Transverse colon (tissue), 4 donors: ENCODE data around the gene NR2C2AP. TPM values are rescaled to one million over a fixed set of nuclear protein-coding genes. Genes with fewer than 3 reads are reported as not detected.

Source experiments
- DNase-seq: peaks from one replicate; pipeline ENCODE4 v3.0.0-alpha.2; 2019
- H3K27ac ChIP-seq, 4 donors: fragments of 200-600 bp; sonication (generic); 2 replicates each; pipeline ENCODE4 v1.5.1; 2016 to 2018; ENCODE audit warnings: inconsistent platforms in 4 of 4
- H3K27me3 ChIP-seq: fragments of 200-600 bp; sonication (generic); 2 replicates; pipeline ENCODE4 v1.5.1; 2017; ENCODE audit warnings: inconsistent platforms
- H3K36me3 ChIP-seq, 4 donors: fragments of 200-600 bp; sonication (generic); 2 replicates each; pipeline ENCODE4 v1.5.1; 2017 to 2019; ENCODE audit warnings: inconsistent platforms in 4 of 4
- H3K4me1 ChIP-seq, 4 donors: fragments of 200-600 bp; sonication (generic); 2 replicates each; pipeline ENCODE4 v1.5.1; 2017 to 2020; ENCODE audit warnings: inconsistent platforms in 4 of 4
- H3K4me3 ChIP-seq, 4 donors: fragments of 200-600 bp; sonication (generic); 1 replicate in 1 of 4; 2 replicates in 3 of 4; pipeline versions ENCODE4 v1.5.1 to v1.6.1; 2017 to 2019; ENCODE audit warnings: inconsistent platforms in 4 of 4
- H3K9me3 ChIP-seq, 2 donors: fragments of 200-600 bp; sonication (generic); 2 replicates each; pipeline ENCODE4 v1.5.1; 2017 to 2019; ENCODE audit warnings: inconsistent platforms in 2 of 2
- CTCF ChIP-seq, 5 experiments: fragments of 200-600 bp in 3 of 5; fragments of 450-650 bp in 2 of 5; sonication (generic) in 3 of 5; IDR thresholded peaks; 1 replicate in 2 of 5; 2 replicates in 3 of 5; pipeline ENCODE4 v1.5.1; 2016 to 2017; ENCODE audit warnings: antibody characterized with exemption in 5 of 5, inconsistent platforms in 3 of 5, mild to moderate bottlenecking in 2 of 5, moderate library complexity in 1 of 5
- EP300 ChIP-seq: sonication (generic); formaldehyde crosslinking; IDR thresholded peaks from one replicate; pipeline ENCODE4 v1.6.1; 2017; ENCODE audit warnings: antibody characterized with exemption, low read depth
- POLR2A ChIP-seq: fragments of 450-650 bp; IDR thresholded peaks from one replicate; pipeline ENCODE4 v1.6.1; 2016; ENCODE audit warnings: antibody characterized with exemption, mild to moderate bottlenecking, moderate library complexity
- POLR2AphosphoS5 ChIP-seq, 3 donors: sonication (generic); formaldehyde crosslinking; IDR thresholded peaks; one replicate each; pipeline ENCODE4 v1.6.1; 2016; ENCODE audit warnings: antibody characterized with exemption in 3 of 3
- WGBS, 2 donors: methylation state at CpG; one replicate each; pipeline ENCODE4 v1.1.5; 2018; ENCODE audit warnings: low coverage in 1 of 2; 5-methylcytosine and 5-hydroxymethylcytosine counted together
- in situ Hi-C, 4 donors: fragments of 200-750 bp; cut with MboI; loops; one replicate each; pipeline versions ENCODE4 v1.15.0 to v1.15.1; 2017; ENCODE audit warnings: low sequenced_read_pairs in 3 of 4, low pct_ligation_motif_present in 1 of 4, low pct_unique_long_range_greater_than_20kb in 1 of 4
- intact Hi-C: fragments of 100-400 bp; cut with DNase I; formaldehyde crosslinking; loops from one replicate; pipeline ENCODE4 v1.15.1; 2023; ENCODE audit warnings: low total_unique reads
- total RNA-seq, 4 donors: library from RNA; depleted of rRNA; stranded (reverse); fragments of >200 nt; gene quantifications; one replicate each; pipeline ENCODE4 v1.1.0, GENCODE V29; 2016

The NR2C2AP gene
- total RNA-seq, 4 donors from 2014 or later = 2.2 to 12.3 (median 6.4) TPM

GRCh38 chr19:19238126-19238894 lies 35.1 kb upstream of the NR2C2AP start:
- Histone ChIP-seq H3K27ac (no peak overlapping the region), H3K36me3 (no peaks in the 10 kb centered on the region), H3K4me1 (no peaks in the 10 kb centered on the region), H3K9me3 (peaks cover 10 to 21% of the 10 kb centered on the region in 2 donors), H3K27me3 (peaks cover 11% of the 10 kb centered on the region), H3K4me3 (no peak overlapping the region)
- TF ChIP-seq EP300 = no peak
- no peak for TF ChIP-seq POLR2AphosphoS5 (IDR thresholded peaks at IDR 0.05)
- intact Hi-C loops (no loop called here), in situ Hi-C loops (no loop called here)
- WGBS, 2 donors = 60 to 84% methylated on average over 4 to 18 of the region's 18 CpGs
- DNase-seq = no peak

- Histone ChIP-seq H3K27ac (no peak overlapping the region), H3K9me3 (peaks cover 10 to 21% of the 10 kb centered on the region in 2 donors), H3K4me1 (no peaks in the 10 kb centered on the region), H3K27me3 (peaks cover 11% of the 10 kb centered on the region), H3K36me3 (no peaks in the 10 kb centered on the region), H3K4me3 (no peak overlapping the region)
- in situ Hi-C loops (no loop called here), intact Hi-C loops (no loop called here)
- TF ChIP-seq POLR2AphosphoS5 (IDR thresholded peaks at IDR 0.05) (no peak), POLR2A (no peak)
- no peak for DNase-seq
Measured at GRCh38 chr19:19236173-19236572, 33.0 kb upstream of the NR2C2AP start.

- H3K27me3 ChIP-seq = peaks cover 11% of the 10 kb centered on the region
- 62 to 88% methylated on average over 1 to 2 of the region's 2 CpGs for WGBS, 2 donors
- DNase-seq = no peak
- H3K36me3 ChIP-seq = no peaks in the 10 kb centered on the region
- H3K9me3 ChIP-seq = peaks cover 10 to 21% of the 10 kb centered on the region in 2 donors
- H3K27ac ChIP-seq = no peak overlapping the region
- in situ Hi-C loops (no loop called here), intact Hi-C loops (no loop called here)
- no peak for TF ChIP-seq POLR2AphosphoS5 (IDR thresholded peaks at IDR 0.05)
- TF ChIP-seq POLR2A = no peak
- no peak for TF ChIP-seq EP300
- no peak for TF ChIP-seq CTCF (IDR thresholded peaks at IDR 0.05)
- H3K4me1 ChIP-seq = no peaks in the 10 kb centered on the region
- H3K4me3 ChIP-seq = no peak overlapping the region
Measured at GRCh38 chr19:19234220-19234816, 31.1 kb upstream of the NR2C2AP start.

- peaks cover 10 to 21% of the 10 kb centered on the region in 2 donors for H3K9me3 ChIP-seq
- H3K4me1 ChIP-seq = no peaks in the 10 kb centered on the region
- intact Hi-C loops (no loop called here), in situ Hi-C loops (no loop called here)
- TF ChIP-seq POLR2A (no peak), CTCF (IDR thresholded peaks at IDR 0.05) (no peak), POLR2AphosphoS5 (IDR thresholded peaks at IDR 0.05) (no peak)
- H3K4me3 ChIP-seq = no peak overlapping the region
- WGBS, 2 donors = 64 to 73% methylated on average over 2 to 19 of the region's 19 CpGs
- H3K27me3 ChIP-seq = peaks cover 16% of the 10 kb centered on the region
- no peak for DNase-seq
- H3K27ac ChIP-seq = no peak overlapping the region
- H3K36me3 ChIP-seq = no peaks in the 10 kb centered on the region
Measured at GRCh38 chr19:19232261-19232721, 29.1 kb upstream of the NR2C2AP start.

- H3K4me1 ChIP-seq = no peaks in the 10 kb centered on the region
- intact Hi-C loops = no loop called here
- TF ChIP-seq POLR2AphosphoS5 (IDR thresholded peaks at IDR 0.05) = no peak
- TF ChIP-seq POLR2A = no peak
- no peak for TF ChIP-seq EP300
- no peak for TF ChIP-seq CTCF (IDR thresholded peaks at IDR 0.05)
- peaks cover 27% of the 10 kb centered on the region for H3K27me3 ChIP-seq
- DNase-seq = no peak
- 88 to 92% methylated on average over 2 to 9 of the region's 9 CpGs for WGBS, 2 donors
- H3K36me3 ChIP-seq = no peaks in the 10 kb centered on the region
- peaks cover 10 to 17% of the 10 kb centered on the region in 2 donors for H3K9me3 ChIP-seq
- no peak overlapping the region for H3K4me3 ChIP-seq
- in situ Hi-C loops = no loop called here
- H3K27ac ChIP-seq = no peak overlapping the region
Measured at GRCh38 chr19:19230999-19231398, 27.8 kb upstream of the NR2C2AP start.
